HG02623 (cell line): ENCODE data around the gene TNFSF12.

Experiments
- ATAC-seq: cut with Tn5 transposase; IDR thresholded peaks from one replicate; pipeline ENCODE4 v1.9.1; 2021; ENCODE audit warnings: moderate library complexity; ENCODE audit not compliant: unreplicated experiment

Gene TNFSF12

DNA sequence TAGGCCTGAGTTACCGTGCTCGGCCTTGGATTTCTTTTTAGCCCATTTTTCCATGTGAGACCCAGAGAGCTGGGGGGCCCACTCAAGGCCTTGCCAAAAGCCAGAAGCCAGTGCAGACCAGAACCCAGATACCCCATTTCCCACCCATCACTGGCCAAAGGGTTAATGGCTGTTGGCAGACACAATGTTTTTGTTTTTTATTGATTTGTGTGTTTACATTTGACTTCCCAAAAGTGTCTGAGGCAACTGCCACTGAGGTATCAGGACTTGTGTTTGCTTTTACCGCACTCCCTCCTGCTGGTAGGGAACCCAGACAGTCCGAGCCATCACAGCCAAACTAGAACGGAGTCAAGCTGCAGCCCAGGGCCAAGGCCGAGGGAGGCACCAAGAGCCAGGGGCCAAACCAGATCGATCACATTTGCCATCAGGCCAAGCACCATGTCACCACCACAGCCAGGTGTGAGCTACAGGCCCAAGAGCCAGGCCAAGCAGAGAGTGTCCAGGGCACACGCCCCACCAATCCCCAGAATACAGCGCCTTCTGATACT is 7.7 kb upstream of the TNFSF12 start:
- ATAC-seq, result no peak

DNA sequence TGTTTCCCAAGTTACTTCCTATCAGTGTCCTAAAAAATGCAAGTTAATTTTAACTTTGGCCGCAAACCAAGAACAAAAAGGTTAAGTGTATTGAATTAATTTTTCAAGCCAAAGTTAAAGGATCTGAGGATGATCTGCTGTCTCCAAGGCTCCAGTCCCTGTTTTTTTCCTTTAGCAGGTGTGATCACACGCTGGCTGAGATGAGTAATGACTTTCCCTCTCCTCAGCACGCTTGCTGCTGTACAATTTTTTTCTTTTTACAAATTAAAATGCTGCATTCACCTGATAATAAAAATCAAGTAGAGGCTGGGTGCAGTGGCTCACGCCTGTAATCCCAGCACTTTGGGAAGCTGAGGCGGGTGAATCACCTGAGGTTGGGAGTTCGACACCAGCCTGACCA is 3.9 kb upstream of the TNFSF12 start:
- ATAC-seq, result no peak

GRCh38 chr17:7549401-7550055 is 670 bp downstream of the TNFSF12 start:
- ATAC-seq, result no peak

- ATAC-seq, result no peak
Measured at GRCh38 chr17:7550344-7550743, 1.5 kb downstream of the TNFSF12 start.

DNA sequence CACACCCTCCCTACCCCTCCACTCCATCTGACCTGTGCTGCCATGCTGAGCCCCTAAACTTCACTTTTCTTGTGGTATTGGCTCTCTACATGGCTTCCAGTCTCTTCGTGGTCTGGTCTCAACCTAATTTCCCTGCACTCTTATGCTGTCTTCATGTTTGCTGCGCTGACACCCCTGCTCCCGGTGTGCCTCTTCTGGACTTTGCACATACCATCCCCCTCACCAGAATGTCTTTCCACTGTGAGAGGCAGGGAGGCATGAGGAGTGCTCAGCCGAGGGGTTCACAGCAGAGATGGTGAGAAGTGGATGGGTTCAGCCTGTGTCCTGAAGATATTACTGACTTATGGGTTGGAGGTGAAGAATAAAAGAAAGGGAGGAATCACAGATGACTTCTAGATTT is 2.5 kb downstream of the TNFSF12 start:
- no peak for ATAC-seq

DNA sequence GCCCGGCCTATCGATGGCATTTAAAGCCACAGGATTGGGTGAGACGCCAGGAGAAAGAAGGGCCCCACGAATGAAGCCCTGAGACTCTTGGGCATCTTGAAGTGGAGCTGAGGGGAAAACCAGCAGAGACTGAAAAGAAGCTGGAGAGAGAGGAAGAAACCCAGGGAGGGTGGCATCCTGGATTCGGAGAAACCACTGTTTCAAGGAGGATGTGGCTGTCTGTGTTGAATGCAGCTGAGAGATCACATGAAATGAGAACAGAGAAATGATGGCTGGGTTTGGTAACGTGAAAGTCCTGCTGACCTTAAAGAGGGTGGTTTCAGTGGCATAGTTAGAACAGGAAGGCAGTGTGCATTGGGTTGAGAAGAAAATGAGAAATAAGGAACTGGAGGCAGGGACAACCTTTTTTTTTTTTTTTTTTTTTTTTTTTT is 3.8 kb downstream of the TNFSF12 start:
- ATAC-seq, result peak; percentile 63

- ATAC-seq, result no peak
Measured at GRCh38 chr17:7553356-7553755, 4.5 kb downstream of the TNFSF12 start.

DNA sequence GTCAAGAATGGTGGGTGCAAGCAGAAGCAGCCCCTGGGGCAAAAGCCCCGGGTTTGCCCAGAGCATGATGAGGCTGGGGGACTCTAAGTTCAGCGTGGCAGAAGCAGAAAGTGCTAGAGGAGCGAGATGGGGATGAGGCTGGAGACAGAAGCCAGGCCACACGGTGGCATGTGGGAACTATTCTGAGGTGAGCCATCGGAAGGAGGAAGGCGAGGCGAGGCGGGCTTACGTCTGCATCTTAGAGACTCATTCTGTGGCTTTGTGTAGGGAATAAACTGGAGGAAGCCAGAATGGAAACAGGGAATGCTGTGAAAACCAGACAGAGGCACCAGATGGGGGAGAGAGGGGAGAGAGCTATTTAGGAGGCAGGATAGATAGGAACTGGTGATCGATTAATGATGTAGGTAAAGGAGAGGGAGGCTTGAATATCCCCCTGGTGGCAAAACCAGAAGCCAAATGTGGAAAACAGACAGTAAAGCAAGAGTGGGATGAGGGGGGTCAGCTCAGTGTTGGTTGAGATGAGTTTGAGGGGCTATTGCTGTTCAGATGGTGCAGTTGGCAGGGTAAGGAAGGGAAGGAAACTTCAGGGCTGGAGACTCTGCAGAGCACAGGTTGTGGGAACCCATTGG is 6.6 kb downstream of the TNFSF12 start:
- ATAC-seq, result no peak

GRCh38 chr17:7556627-7557026 is 7.8 kb downstream of the TNFSF12 start:
- no peak for ATAC-seq

DNA sequence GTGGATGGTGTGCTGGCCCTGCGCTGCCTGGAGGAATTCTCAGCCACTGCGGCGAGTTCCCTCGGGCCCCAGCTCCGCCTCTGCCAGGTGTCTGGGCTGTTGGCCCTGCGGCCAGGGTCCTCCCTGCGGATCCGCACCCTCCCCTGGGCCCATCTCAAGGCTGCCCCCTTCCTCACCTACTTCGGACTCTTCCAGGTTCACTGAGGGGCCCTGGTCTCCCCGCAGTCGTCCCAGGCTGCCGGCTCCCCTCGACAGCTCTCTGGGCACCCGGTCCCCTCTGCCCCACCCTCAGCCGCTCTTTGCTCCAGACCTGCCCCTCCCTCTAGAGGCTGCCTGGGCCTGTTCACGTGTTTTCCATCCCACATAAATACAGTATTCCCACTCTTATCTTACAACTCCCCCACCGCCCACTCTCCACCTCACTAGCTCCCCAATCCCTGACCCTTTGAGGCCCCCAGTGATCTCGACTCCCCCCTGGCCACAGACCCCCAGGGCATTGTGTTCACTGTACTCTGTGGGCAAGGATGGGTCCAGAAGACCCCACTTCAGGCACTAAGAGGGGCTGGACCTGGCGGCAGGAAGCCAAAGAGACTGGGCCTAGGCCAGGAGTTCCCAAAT is 8.4 kb downstream of the TNFSF12 start:
- ATAC-seq, result no peak

- no peak for ATAC-seq
Measured at GRCh38 chr17:7557775-7558543, 9.1 kb downstream of the TNFSF12 start.

- no peak for ATAC-seq
Measured at GRCh38 chr17:7558544-7559319, 9.9 kb downstream of the TNFSF12 start, which contains the start of gene TNFSF13. TNFSF13 (plus strand) TSS chr17:7558750; CDS start chr17:7559040, 290 bp downstream.

GRCh38 chr17:7559320-7560171 is 10.7 kb downstream of the TNFSF12 start:
- no peak for ATAC-seq

- no peak for ATAC-seq
Measured at GRCh38 chr17:7560172-7561027, 11.5 kb downstream of the TNFSF12 start.

- peak; percentile 41 for ATAC-seq
Measured at GRCh38 chr17:7561028-7561575, 12.2 kb downstream of the TNFSF12 start.

DNA sequence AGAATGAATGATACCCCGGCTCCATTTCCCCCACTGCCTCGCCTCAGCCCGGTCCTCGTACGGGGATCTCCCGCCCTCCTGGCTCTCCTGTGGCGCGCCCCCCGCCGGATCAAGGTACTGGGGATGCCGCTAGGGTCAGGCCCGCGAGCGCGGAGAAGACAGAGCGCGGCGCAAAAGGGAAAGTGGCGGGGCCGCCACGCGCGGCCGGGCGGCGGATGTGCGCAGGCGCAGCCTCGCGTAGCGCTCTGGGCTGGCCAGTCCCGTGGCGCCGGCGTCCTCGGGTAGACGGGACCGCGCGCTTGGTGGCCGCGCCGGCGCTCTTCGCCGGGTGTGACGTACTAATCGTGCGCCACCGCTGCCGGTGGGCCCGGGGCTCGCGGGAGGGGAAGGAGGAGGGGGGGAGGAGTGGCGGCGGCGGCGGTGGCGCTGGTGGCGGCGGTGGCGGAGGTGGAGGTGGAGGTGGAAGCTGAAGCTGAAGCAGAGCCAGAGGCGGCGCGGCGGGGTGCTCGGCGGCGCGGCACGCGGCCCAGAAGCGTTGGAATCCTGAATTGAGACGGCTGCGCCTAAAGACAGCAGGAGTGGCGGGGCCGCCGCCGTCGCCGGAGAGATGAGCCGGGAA is 12.8 kb downstream of the TNFSF12 start, which contains the start of gene SENP3:
SENP3 (plus strand) TSS at position 331 of the 619 bp plus-strand sequence. CDS start 1,158 bp downstream, outside the sequence.
- ATAC-seq, result peak; percentile 65

DNA sequence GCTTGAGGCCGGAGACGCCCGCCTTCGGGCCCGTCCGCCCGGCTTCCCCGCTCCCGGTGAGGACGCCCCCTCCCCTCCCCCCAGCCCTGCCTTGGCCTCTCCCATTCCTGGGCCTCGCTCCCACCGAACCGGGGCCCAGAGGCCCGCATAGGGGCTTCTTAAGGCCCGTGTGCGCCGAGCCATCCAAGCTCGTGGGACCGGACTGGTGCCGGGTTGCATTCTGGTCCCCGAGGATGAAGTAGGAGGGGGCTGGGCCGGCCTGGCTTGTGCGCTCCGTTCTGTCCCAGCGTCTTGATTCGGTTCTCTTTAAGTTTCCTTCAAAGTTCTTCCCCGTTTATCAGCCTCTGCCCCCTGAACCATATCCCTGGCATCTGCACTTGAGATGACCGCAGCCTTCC is 13.3 kb downstream of the TNFSF12 start:
- no peak for ATAC-seq
